Fibroblast of lung (primary cell): ENCODE measurements around the gene ZBTB34.

ENCODE experiments used
- EZH2 ChIP-seq: IDR thresholded peaks from 2 replicates; pipeline ENCODE4 v1.5.1; 2012; ENCODE audit warnings: low read length, control low read depth, mild to moderate bottlenecking; ENCODE audit errors: missing control alignments
- TF ChIP-seq, protein P1 (sequence below), 2 donors: IDR thresholded peaks in 1 of 2; conservative IDR thresholded peaks in 1 of 2; 1 replicate in 1 of 2; 2 replicates in 1 of 2; pipeline ENCODE4 v1.5.1; 2011 to 2012; ENCODE audit warnings: low read length in 2 of 2, control low read depth in 1 of 2, inconsistent platforms in 1 of 2, low read depth in 1 of 2, mild to moderate bottlenecking in 1 of 2

DNA sequence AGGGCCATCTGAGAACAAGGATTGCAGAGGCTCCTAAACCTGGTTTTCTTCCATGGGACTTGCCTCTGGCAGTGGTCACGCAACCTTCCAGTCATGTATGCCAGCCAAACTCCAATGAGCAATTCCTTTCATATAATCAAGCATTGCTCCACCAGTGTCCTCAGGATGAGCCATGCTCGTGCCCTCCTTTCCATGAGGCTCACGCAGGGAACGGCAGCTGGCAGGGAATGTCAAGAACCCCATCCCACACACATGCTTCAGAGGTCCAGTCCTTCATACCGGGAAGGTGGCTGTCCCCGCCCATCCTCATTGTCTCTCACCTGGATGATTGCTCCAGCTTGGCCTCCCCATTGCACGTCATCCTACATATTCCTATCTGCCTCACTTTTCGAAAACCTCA lies 13.4 kb upstream of the ZBTB34 start:
- TF ChIP-seq, protein P1, sequence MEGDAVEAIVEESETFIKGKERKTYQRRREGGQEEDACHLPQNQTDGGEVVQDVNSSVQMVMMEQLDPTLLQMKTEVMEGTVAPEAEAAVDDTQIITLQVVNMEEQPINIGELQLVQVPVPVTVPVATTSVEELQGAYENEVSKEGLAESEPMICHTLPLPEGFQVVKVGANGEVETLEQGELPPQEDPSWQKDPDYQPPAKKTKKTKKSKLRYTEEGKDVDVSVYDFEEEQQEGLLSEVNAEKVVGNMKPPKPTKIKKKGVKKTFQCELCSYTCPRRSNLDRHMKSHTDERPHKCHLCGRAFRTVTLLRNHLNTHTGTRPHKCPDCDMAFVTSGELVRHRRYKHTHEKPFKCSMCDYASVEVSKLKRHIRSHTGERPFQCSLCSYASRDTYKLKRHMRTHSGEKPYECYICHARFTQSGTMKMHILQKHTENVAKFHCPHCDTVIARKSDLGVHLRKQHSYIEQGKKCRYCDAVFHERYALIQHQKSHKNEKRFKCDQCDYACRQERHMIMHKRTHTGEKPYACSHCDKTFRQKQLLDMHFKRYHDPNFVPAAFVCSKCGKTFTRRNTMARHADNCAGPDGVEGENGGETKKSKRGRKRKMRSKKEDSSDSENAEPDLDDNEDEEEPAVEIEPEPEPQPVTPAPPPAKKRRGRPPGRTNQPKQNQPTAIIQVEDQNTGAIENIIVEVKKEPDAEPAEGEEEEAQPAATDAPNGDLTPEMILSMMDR (conservative IDR thresholded peaks at IDR 0.05 in 1 of 2, IDR thresholded peaks at IDR 0.05 in 1 of 2; ENCODE audit: low read depth in 1 of 2, low read length in 2 of 2), result no peak
- no peak for TF ChIP-seq EZH2
